GM18858 (cell line): Measurements from ENCODE around the gene GSTA2.
"Not testable (repeated sequence)": the region's sequence is repeated elsewhere in the genome, so short reads cannot be mapped to it uniquely, and the experiment has no call there.

Source experiments
- ATAC-seq: cut with Tn5 transposase; IDR thresholded peaks from one replicate; pipeline ENCODE4 v1.9.1; 2021; ENCODE audit not compliant: unreplicated experiment

GSTA2 gene

DNA sequence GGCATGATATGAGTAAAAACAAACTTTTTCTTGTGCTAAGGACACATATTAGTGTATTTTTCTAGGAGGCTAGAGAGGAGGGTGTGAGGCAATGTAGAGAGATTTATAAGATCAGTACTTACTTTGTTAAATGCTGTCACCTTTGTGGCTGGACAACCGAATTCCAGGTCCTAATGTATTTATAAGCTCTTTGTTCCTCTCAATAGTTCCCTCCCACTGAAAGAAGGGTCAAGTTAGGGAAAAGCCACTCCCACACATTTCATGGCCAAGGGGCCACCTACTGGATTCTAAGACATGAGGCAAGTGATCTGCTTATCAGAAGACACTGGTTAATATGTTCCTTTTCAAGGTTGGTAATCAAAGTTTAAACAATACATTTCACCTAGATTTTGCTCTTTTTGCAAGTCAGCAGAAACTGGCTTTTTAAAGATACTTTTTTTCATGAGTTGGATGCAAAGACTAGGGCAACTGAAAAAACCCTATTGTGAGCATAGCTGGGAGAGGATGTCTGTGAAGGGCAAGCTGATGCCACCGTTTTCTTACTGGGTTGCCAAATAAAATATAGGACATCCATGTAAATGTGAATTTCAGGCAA lies at the start of gene GSTA2:
GSTA2 (minus strand) TSS at position 154 of the 595 bp plus-strand sequence. CDS start 5,528 bp downstream, outside the sequence.
- not testable (repeated sequence) for ATAC-seq

DNA sequence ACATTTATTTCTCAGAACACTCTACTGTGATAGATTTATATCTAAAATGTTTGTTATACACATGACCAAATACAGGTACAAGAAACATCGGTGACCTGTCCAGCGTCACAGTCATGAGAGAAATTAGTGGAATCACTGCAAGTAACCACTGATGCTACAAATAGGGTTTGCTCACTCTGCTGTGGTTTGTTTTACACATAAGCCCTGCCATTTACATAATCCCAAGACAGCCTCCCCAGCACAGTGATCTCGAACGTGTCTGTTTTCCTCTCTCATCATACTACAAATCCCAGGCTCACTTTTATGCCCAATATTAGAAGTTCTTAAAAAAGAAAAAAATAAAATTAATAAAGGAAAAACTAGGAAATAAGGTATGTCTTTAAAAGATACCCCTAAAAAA lies 46.5 kb upstream of the GSTA2 start:
- ATAC-seq, result not testable (repeated sequence)

DNA sequence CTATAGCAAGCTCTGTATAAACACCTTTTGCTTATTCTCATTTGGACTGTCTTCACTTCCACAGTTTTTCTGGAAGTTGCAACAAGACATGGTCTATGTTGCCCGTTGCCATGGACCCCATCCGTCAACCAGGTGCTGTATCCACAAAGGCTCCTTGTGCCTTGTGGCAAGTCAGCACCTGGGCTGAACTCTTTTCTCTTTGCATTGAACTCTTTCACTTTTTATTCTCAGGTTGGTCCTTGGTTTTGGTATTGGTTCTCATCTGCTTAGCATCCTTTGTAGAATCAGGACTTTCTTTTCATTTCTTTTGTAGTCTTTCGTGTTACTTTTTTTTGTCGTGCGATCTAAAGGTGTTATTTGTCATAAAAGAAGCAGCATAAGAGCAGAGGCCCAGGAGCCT lies 45.4 kb upstream of the GSTA2 start:
- ATAC-seq, result no peak

DNA sequence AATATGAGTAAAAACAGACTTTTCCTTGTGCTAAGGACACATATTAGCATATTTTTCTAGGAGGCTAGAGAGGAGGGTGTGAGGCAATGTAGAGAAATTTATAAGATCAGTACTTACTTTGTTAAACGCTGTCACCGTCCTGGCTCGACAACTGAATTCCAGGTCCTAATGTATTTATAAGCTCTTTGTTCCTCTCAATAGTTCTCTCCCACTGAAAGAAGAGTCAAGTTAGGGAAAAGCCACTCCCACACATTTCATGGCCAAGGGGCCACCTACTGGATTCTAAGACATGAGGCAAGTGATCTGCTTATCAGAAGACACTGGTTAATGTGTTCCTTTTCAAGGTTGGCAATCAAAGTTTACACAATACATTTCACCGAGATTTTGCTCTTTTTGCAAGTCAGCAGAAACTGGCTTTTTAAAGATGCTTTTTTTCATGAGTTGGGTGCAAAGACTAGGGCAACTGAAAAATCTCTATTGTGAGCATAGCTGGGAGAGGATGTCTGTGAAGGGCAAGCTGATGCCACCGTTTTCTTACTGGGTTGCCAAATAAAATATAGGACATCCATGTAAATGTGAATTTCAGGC lies 40.5 kb upstream of the GSTA2 start, which contains the start of gene GSTA1:
GSTA1 (minus strand) TSS at position 149 of the 588 bp plus-strand sequence. CDS start 4,549 bp downstream, outside the sequence.
- ATAC-seq, result not testable (repeated sequence)

DNA sequence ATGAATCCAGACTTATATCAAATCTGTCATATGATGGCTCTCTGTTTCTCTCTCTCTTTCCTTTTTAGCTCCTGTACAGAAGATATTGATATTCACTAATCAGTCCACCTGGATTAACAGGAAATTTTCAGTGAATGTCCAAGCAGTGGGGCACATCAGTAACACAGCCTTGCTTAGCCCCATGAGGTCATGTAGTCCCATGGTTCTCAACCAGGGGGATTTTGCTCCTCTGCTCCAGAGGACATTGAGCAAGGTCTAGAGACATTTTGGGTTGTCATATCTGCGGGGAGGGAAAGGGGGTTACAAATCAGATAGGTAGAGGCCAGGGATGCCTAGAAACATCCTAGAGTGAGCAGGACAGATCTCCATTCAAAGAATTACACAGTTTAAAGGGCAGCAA lies 39.5 kb upstream of the GSTA2 start:
- no peak for ATAC-seq

DNA sequence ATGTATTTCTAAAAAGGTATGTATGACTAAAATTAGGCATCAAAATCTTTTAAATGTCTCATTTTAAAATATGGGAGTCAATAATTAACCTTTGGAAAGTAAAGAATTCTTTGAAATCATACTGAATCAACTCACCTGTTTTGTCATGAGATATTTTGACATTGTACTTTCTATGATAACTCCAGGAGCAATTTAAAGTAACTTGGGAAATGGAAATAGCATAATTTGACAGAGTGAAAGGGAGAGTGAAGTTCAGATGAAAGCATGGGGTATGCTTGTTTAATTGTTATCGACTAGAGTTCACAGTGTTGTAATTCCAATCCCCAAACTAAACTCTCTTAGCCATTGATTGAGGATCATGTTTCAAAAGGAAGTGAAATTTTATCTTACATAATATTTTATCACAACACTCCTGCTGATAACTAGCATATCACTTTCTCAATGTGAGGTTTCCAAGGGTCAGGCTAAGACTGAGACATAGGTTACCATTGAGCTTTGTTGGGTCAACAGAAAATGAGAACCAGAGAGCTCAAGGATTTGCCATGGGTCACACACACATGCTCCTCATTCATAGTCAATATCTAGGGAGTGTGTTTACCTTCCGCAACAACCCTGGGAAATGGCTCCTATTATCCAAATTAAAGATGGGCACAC lies 38.0 kb upstream of the GSTA2 start:
- ATAC-seq, result no peak

DNA sequence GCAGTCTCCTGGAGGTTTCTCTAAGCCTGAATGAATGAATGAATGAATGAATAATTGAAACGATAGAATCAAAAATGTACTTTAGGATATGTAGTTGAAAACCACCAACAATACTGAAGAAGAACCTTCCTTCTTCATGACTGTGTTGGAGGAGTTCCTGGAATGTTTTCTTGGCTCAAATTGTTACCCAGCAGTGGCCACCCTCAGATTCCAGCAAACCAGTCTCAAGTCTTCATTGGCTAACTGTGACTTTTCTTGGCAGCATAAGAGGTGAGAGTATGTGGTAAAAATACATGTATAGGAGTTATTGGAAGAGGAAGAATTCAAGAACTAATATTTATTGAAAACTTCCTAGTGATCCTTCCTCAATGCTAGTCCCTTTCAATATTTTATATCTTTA lies 36.0 kb upstream of the GSTA2 start:
- ATAC-seq, result not testable (repeated sequence)

DNA sequence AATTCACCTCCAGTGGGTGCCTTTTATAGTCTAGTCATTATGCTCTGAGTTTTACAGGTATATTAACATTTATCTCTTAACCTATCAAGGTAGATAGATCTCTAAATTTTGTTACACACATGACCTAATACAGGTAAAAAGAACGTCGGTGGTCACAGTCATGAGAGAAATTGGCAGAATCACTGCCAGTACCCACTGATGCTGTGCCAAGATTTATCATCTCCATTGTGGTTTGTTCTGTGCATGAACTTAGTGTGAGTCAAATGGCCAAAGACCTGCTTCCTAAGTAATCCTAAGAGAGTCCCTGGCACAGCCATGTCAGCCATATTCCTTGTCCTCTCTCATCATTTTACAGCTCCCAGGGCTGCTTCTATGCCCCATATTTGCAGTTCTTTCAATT lies 31.1 kb upstream of the GSTA2 start:
- not testable (repeated sequence) for ATAC-seq

DNA sequence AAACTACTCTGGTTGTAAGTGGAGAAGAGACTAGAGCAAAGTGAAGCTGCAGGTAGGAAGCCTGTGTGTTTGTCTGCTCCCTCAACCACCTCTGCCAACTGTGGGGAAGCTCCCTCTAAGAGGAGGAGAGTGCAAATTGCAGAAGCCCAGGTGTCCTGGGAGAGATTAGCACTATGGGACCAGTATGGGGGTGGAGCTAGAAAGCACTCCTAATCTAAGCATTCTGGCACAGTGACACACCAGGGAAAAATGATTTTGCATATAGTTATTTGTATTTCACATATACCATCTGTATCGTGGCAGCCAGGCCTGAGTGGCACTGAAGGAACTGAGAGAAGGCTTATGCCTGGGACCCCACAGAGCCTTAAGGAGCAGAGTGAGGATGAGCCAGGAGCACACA lies 27.6 kb upstream of the GSTA2 start:
- no peak for ATAC-seq

DNA sequence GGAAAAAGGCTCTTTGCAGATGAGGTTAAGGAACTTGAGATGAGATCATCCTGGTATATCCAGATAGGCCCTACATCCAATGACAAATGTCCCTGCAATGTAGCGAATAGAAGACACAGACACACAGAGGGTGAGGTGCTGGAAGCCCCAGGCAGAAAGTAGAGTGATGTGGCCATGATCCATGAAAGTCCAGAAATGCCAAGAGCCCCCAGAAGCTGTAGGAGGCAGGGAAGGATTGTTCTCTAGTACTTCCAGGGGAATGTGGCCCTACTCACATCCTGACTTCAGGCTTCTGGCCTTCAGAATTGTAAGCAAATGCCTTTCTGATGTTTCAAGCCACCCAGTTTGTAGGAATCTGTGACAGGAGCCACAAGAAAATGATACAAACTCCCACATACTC lies 26.4 kb upstream of the GSTA2 start:
- not testable (repeated sequence) for ATAC-seq

DNA sequence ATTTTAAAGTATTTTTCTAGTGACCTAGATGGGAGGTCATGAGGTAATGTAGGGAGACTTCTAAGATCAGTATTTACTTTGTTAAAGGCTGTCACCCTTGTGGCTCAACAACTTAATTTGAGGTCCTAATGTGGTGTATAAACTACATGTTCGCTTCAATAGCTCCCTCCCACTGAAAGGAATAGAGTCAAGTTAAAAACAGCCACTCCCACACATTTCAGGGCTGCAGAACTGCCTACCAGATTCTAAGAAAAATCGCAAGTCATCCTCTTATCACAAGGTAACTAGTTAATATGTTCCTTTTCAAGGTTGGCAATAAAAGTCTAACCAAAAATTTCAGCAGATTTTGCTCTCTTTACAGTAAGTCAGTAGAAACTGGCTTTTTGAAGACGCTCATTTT lies 25.2 kb upstream of the GSTA2 start:
- ATAC-seq, result no peak

DNA sequence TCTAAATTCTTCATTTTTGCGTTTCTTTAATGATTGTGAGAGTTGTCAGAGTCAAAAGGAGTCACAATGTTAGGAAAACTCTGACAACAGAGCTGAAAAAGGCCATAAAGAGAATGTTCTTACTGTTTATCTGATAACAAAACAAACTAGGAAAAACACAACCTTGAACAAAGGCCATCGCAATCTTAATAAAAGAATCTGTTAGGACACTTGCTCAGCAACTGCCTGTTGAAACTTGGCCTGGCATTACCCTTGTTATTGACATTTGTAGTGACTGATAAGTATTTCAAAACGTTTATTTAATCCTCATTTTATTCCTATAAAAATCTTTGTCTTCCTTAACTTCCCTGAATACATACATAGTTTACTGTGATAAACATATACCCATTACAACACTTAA lies 24.6 kb upstream of the GSTA2 start:
- ATAC-seq, result no peak

DNA sequence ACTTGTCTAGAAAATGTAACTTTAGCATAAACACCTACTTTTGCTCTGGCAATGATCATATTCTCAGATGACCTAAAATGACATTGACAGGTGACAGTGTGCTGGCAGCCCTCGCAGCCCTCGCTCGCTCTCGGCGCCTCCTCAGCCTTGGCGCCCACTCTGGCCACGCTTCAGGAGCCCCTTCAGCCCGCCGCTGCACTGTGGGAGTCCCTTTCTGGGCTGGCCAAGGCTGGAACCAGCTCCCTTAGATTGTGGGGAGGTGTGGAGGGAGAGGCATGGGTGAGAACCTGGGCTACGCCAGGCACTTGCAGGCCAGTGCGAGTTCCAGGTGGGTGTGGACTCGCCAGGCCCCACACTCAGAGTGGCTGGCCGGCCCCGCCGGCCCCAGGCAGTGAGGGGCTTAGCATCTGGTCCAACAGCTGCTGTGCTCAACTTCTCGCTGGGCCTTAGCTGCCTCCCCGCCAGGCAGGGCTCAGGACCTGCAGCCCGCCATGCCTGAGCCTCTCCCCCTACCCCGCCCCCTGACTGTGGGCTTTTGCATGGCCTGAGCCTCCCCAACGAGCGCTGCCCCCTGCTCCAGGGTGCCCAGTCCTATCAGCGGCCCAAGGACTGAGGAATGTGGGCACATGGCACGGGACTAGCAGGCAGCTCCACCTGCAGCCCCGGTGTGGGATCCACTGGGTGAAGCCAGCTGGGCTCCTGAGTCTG lies 23.1 kb upstream of the GSTA2 start:
- no peak for ATAC-seq

DNA sequence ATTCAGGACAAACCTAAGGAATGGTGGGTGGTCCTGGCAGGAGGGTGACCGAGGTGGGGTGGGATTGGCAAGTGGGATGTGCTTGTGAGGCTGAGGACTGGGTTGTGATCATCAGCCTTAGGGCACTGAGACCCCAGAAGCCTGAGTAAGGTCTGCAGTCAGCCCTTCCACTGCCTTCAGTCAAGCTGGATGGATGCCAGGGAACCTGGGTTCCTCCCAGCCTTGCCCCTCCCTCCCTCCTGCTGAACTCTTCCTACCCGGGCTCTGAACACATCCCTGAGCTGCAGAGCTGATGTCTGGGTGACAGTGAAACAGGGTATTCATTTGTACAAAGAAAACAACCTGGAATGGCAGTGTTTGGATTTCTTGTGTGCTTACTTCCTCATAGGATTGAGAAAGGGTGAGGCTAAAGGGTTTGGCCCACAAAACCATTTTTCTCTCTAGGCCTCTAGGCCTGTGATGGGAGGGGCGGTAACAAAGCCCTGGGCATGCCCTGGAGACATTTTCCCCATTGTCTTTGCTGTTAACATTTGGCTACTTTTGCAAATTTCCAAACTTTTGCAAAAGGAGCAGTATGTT lies 19.5 kb upstream of the GSTA2 start:
- ATAC-seq, result not testable (repeated sequence)

DNA sequence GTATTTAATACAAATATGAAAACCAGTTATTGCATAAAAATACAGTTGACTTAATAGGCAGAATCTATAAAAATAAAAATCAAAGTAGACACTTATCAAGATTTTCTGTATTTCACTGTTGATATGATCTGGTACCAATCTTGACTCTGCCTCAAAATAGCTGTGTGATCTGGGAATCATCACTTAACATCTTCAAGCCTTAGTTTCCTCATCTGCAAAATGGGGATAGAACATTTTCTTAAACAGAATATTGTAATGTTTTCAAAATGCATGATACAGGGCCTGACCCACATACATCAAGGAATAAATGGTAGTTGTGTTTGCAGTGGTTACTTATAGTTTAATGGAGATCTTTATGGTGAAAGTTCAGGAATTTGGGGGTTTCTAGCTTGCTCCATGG lies 18.9 kb upstream of the GSTA2 start:
- not testable (repeated sequence) for ATAC-seq

DNA sequence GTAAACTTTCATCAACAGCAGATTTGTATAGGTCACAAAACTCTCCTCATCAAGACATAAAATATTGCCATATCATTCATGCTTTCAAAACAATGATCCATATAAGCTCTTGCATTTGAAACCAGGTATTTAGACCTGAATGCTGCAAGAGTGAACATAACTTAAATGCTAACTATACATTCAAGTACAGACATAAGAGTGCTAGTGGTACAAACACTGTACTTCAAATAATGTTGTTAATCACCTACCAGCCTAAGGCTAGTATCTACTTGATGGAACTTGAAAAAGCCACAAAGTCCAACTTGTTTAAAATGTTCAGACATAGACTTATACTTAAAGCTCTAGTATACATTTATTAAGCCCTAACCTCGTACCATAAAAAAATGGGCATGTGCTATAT lies 16.0 kb upstream of the GSTA2 start:
- no peak for ATAC-seq

DNA sequence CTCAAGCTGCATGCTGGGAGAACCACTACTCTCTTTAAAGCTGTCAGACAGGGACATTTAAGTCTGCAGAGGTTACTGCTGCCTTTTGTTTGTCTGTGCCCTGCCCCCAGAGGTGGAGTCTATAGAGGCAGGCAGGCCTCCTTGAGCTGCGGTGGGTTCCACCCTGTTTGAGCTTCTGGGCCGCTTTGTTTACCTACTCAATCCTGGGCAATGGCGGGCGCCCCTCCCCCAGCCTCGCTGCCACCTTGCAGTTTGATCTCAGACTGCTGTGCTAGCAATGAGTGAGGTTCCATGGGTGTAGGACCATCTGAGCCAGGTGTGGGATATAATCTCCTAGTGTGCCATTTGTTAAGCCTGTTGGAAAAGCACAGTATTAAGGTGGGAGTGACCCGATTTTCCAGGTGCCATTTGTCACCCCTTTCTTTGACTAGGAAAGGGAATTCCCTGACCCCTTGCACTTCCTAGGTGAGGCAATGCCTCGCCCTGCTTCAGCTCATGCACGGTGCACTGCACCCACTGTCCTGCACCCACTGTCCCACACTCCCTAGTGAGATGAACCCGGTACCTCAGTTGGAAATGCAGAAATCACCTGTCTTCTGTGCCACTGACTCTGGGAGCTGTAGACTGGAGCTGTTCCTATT lies 13.6 kb upstream of the GSTA2 start:
- ATAC-seq, result not testable (repeated sequence)

DNA sequence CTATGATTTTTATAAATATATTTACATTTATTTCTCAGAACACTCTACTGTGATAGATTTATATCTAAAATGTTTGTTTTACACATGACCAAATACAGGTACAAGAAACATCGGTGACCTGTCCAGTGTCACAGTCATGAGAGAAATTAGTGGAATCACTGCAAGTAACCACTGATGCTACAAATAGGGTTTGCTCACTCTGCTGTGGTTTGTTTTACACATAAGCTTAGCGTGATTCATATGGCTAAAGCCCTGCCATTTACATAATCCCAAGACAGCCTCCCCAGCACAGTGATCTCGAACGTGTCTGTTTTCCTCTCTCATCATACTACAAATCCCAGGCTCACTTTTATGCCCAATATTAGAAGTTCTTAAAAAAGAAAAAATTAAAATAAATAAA lies 6.1 kb upstream of the GSTA2 start:
- ATAC-seq, result not testable (repeated sequence)

DNA sequence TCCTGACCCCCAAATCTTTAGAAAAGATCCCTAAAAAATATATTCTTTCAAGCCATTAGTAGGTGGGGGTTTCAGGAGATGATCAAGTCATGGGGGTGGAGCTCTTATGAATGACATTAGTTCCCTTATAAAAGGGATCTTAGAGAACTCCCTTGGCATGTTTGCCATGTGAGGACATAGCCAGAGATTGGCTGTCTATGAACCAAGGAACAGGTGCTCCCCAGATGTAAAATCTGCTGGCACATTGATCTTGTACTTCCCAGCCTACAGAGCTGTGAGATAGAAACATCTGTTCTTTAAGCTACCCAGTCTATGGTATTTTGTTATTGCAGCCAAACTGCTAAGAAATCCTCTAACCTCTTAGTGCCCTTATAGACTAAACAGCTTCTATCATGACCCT lies 4.4 kb upstream of the GSTA2 start:
- not testable (repeated sequence) for ATAC-seq

DNA sequence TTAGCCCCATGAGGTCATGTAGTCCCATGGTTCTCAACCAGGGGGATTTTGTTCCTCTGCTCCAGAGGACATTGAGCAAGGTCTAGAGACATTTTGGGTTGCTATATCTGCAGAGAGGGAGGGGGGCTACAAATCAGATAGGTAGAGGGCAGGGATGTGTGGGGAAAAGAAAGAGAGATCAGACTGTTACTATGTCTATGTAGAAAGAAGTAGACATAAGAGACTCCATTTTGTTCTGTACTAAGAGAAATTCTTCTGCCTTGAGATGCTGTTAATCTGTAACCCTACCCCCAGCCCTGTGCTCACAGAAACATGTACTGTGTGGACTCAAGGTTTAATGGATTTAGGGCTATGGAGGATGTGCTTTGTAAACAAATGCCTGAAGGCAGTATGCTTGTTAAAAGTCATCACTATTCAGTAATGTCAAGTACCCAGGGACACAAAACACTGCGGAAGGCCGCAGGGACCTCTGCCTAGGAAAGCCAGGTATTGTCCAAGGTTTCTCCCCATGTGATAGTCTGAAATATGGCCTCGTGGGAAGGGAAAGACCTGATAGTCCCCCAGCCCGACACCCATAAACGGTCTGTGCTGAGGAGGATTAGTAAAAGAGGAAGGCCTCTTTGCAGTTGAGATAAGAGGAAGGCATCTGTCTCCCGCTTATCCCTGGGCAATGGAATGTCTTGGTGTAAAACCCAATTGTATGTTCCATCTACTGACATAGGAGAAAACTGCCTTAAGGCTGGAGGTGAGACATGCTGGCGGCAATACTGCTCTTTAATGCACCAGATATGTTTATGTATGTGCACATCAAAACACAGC lies 1.4 kb downstream of the GSTA2 start:
- not testable (repeated sequence) for ATAC-seq
